SK-MEL-5 (cell line): ENCODE measurements around the gene FUT2. TPM values are rescaled to one million over a fixed set of nuclear protein-coding genes. Genes with fewer than 3 reads are reported as not detected.
"Not testable (repeated sequence)": the region's sequence is repeated elsewhere in the genome, so short reads cannot be mapped to it uniquely, and the experiment has no call there.

Experiments
- DNase-seq: peaks from one replicate; pipeline ENCODE4 v3.0.0-alpha.2; 2016; ENCODE audit warnings: low read depth, low spot score
- in situ Hi-C: cut with HindIII; loops from 2 replicates; pipeline ENCODE4 v1.10.0; 2016; ENCODE audit warnings: low sequenced_read_pairs, high pct_unique_total_duplicates, low pct_unique_long_range_greater_than_20kb
- polyA plus RNA-seq, 2 experiments: library from polyadenylated mRNA; depleted of rRNA; stranded (reverse); fragments of >200 nt; gene quantifications; 2 replicates each; pipeline ENCODE4 v1.2.3, GENCODE V29; 2015
- total RNA-seq: library from RNA; depleted of rRNA; stranded (reverse); fragments of >200 nt; shearing (Covaris generic); gene quantifications from 2 replicates; pipeline ENCODE4 v1.2.3, GENCODE V29; 2014; rRNA removed

Gene FUT2
- total RNA-seq, result not detected in 2 replicates
- not detected in 2 replicates for polyA plus RNA-seq (2015; cell fraction: cytosol; rRNA removed)
- polyA plus RNA-seq (2015; cell fraction: nucleus; rRNA removed), result not detected in 2 replicates

- DNase-seq, result no peak
- in situ Hi-C loops, result no loop called here
Observed at GRCh38 chr19:48695743-48696352, at the start of gene FUT2. Gene FUT2 (plus strand): TSS chr19:48695971. CDS start chr19:48702957, 6,986 bp downstream.

GRCh38 chr19:48646001-48646721 lies 49.6 kb upstream of the FUT2 start, which contains the start of gene CA11:
Gene CA11 (minus strand): TSS chr19:48646187. CDS start chr19:48645632, 555 bp downstream.
- in situ Hi-C loops, result no loop called here
- DNase-seq, result peak; percentile 87

GRCh38 chr19:48646722-48647216 lies 49.0 kb upstream of the FUT2 start:
- in situ Hi-C loops, result no loop called here
- DNase-seq, result no peak

- no peak for DNase-seq
- in situ Hi-C loops, result no loop called here
Observed at GRCh38 chr19:48648134-48648533, 47.6 kb upstream of the FUT2 start.

- in situ Hi-C loops, result no loop called here
Observed at GRCh38 chr19:48650974-48651682, 44.6 kb upstream of the FUT2 start.

GRCh38 chr19:48651683-48652048 lies 44.1 kb upstream of the FUT2 start:
- DNase-seq, result no peak
- in situ Hi-C loops, result no loop called here

More at GRCh38 chr19:48650974-48651682, 44.6 kb upstream of the FUT2 start:
- DNase-seq, result no peak

GRCh38 chr19:48654299-48655059 lies 41.3 kb upstream of the FUT2 start:
- DNase-seq, result no peak
- in situ Hi-C loops, result no loop called here

GRCh38 chr19:48656840-48657474 lies 38.8 kb upstream of the FUT2 start:
- no peak for DNase-seq
- in situ Hi-C loops, result no loop called here

- in situ Hi-C loops, result not testable (repeated sequence)
Observed at GRCh38 chr19:48657828-48658227, 37.9 kb upstream of the FUT2 start.

GRCh38 chr19:48658483-48658882 lies 37.3 kb upstream of the FUT2 start:
- DNase-seq, result no peak
- in situ Hi-C loops, result no loop called here

More at GRCh38 chr19:48657828-48658227, 37.9 kb upstream of the FUT2 start:
- DNase-seq, result not testable (repeated sequence)

GRCh38 chr19:48659768-48660167 lies 36.0 kb upstream of the FUT2 start:
- in situ Hi-C loops, result no loop called here
- peak; percentile 85 for DNase-seq

GRCh38 chr19:48660852-48661710 lies 34.7 kb upstream of the FUT2 start:
- DNase-seq, result peak; percentile 97
- in situ Hi-C loops, result no loop called here

GRCh38 chr19:48661711-48662090 lies 34.1 kb upstream of the FUT2 start:
- DNase-seq, result no peak
- in situ Hi-C loops, result no loop called here

GRCh38 chr19:48663667-48664066 lies 32.1 kb upstream of the FUT2 start:
- DNase-seq, result no peak
- in situ Hi-C loops, result no loop called here

GRCh38 chr19:48664476-48664875 lies 31.3 kb upstream of the FUT2 start:
- DNase-seq, result no peak
- in situ Hi-C loops, result no loop called here

GRCh38 chr19:48665786-48666185 lies 30.0 kb upstream of the FUT2 start:
- in situ Hi-C loops, result no loop called here
- no peak for DNase-seq
